NB4 (cell line): Measurements from ENCODE around the gene DAAM1.

Experiments used
- TF ChIP-seq, protein P1 (sequence below): IDR thresholded peaks from one replicate; pipeline ENCODE4 v1.5.1; 2012; ENCODE audit warnings: low read depth, low read length
- TF ChIP-seq, protein P2 (sequence below): IDR thresholded peaks from 2 replicates; pipeline ENCODE4 v1.6.1; 2011; ENCODE audit warnings: low read depth, low read length

DNA sequence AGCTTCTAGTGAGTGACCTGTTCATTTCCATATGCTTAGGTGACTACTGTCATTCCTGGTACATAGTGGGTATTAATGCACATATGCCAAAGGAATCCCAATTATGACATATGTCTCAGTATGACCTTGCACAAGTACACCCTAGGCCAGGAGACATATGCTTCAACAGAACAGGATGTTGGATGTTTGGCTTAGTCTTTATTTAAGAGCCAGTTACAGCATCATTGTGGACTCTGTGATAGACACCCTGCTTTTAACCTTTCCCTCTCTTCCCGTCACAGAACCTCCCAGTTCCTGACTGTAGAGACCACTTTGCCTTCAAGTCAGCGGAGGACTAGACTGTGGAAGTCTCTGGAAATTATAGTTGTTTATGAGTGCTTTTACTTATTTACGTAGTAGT lies 72.9 kb downstream of the DAAM1 start:
- TF ChIP-seq, protein P1, sequence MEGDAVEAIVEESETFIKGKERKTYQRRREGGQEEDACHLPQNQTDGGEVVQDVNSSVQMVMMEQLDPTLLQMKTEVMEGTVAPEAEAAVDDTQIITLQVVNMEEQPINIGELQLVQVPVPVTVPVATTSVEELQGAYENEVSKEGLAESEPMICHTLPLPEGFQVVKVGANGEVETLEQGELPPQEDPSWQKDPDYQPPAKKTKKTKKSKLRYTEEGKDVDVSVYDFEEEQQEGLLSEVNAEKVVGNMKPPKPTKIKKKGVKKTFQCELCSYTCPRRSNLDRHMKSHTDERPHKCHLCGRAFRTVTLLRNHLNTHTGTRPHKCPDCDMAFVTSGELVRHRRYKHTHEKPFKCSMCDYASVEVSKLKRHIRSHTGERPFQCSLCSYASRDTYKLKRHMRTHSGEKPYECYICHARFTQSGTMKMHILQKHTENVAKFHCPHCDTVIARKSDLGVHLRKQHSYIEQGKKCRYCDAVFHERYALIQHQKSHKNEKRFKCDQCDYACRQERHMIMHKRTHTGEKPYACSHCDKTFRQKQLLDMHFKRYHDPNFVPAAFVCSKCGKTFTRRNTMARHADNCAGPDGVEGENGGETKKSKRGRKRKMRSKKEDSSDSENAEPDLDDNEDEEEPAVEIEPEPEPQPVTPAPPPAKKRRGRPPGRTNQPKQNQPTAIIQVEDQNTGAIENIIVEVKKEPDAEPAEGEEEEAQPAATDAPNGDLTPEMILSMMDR: no peak
- TF ChIP-seq, protein P2, sequence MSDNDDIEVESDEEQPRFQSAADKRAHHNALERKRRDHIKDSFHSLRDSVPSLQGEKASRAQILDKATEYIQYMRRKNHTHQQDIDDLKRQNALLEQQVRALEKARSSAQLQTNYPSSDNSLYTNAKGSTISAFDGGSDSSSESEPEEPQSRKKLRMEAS: no peak
